Neural progenitor cell (in vitro differentiated cells): Measurements from ENCODE around the gene LGALS14. TPM values are rescaled to one million over a fixed set of nuclear protein-coding genes. Genes with fewer than 3 reads are reported as not detected.
"Not testable (repeated sequence)": the region's sequence is repeated elsewhere in the genome, so short reads cannot be mapped to it uniquely, and the experiment has no call there.

ENCODE experiments used
- DNase-seq: peaks from one replicate; pipeline ENCODE4 v3.0.0-alpha.2; 2016; ENCODE audit warnings: low spot score
- H2AFZ ChIP-seq: fragments of 200-600 bp; sonication (generic); replicated peaks from 2 replicates; pipeline ENCODE4 v1.6.1; 2016; ENCODE audit warnings: antibody characterized with exemption
- H3F3A ChIP-seq: fragments of 200-600 bp; sonication (generic); 2 replicates; pipeline ENCODE4 v1.6.1; 2016; ENCODE audit warnings: antibody characterized with exemption, low read depth
- H3K27ac ChIP-seq: fragments of 200-600 bp; sonication (generic); 2 replicates; pipeline ENCODE4 v1.5.1; 2016; ENCODE audit warnings: mild to moderate bottlenecking
- H3K27me3 ChIP-seq: fragments of 200-600 bp; sonication (generic); 2 replicates; pipeline ENCODE4 v1.6.1; 2016; ENCODE audit warnings: mild to moderate bottlenecking, moderate library complexity
- H3K36me3 ChIP-seq: fragments of 200-600 bp; sonication (generic); 2 replicates; pipeline ENCODE4 v1.5.1; 2016
- H3K4me1 ChIP-seq: fragments of 200-600 bp; sonication (generic); 2 replicates; pipeline ENCODE4 v1.6.1; 2016; ENCODE audit warnings: mixed run types
- H3K4me2 ChIP-seq: fragments of 200-600 bp; sonication (generic); 2 replicates; pipeline ENCODE4 v1.6.1; 2016
- H3K4me3 ChIP-seq: fragments of 200-600 bp; sonication (generic); 2 replicates; pipeline ENCODE4 v1.5.1; 2016
- H3K79me2 ChIP-seq: fragments of 200-600 bp; sonication (generic); 2 replicates; pipeline ENCODE4 v1.6.1; 2016; ENCODE audit warnings: low read depth
- H3K9ac ChIP-seq: fragments of 200-600 bp; sonication (generic); 2 replicates; pipeline ENCODE4 v1.6.1; 2016
- H3K9me3 ChIP-seq: fragments of 200-600 bp; sonication (generic); 2 replicates; pipeline ENCODE4 v1.5.1; 2016; ENCODE audit warnings: low read depth
- H4K20me1 ChIP-seq: fragments of 200-600 bp; sonication (generic); 2 replicates; pipeline ENCODE4 v1.6.1; 2016; ENCODE audit warnings: low read depth
- H3K27ac Mint-ChIP-seq: 3 replicates; pipeline ENCODE4 v1.8.0; 2021; ENCODE audit warnings: mixed read lengths
- H3K27me3 Mint-ChIP-seq: 2 replicates; pipeline ENCODE4 v1.8.0; 2022; ENCODE audit warnings: low read depth, mild to moderate bottlenecking, inconsistent platforms, moderate library complexity, mixed read lengths; ENCODE audit not compliant: insufficient read depth
- H3K36me3 Mint-ChIP-seq: 3 replicates; pipeline ENCODE4 v1.8.0; 2021; ENCODE audit warnings: mixed read lengths
- H3K4me1 Mint-ChIP-seq: 3 replicates; pipeline ENCODE4 v1.8.0; 2021; ENCODE audit warnings: mixed read lengths
- H3K4me3 Mint-ChIP-seq: 3 replicates; pipeline ENCODE4 v1.8.0; 2021; ENCODE audit warnings: mild to moderate bottlenecking, moderate library complexity, mixed read lengths
- H3K9me3 Mint-ChIP-seq: 3 replicates; pipeline ENCODE4 v1.8.0; 2020; ENCODE audit warnings: mixed read lengths
- CTCF ChIP-seq: fragments of 200-600 bp; sonication (generic); IDR thresholded peaks from 2 replicates; pipeline ENCODE4 v1.5.1; 2017; ENCODE audit warnings: antibody characterized with exemption, mild to moderate bottlenecking
- EZH2 ChIP-seq: fragments of 200-600 bp; sonication (generic); IDR thresholded peaks from 2 replicates; pipeline ENCODE4 v1.6.1; 2017; ENCODE audit warnings: antibody characterized with exemption, mild to moderate bottlenecking, moderate library complexity
- EZH2phosphoT487 ChIP-seq: fragments of 200-600 bp; sonication (generic); IDR thresholded peaks from 2 replicates; pipeline ENCODE4 v1.6.1; 2017; ENCODE audit warnings: antibody characterized with exemption
- total RNA-seq: library from RNA; depleted of rRNA; stranded (reverse); fragments of >200 nt; gene quantifications from 2 replicates; pipeline ENCODE4 v1.2.3, GENCODE V29; 2015; ENCODE audit warnings: low replicate concordance

LGALS14 gene
- total RNA-seq, 1 donor from 2014 or later, result not detected

- no peaks in the 10 kb centered on the region for H3K36me3 ChIP-seq
- no peaks in the 10 kb centered on the region for H3K4me1 Mint-ChIP-seq
- H3K79me2 ChIP-seq, result no peaks in the 10 kb centered on the region
- no peaks in the 10 kb centered on the region for H3K9me3 ChIP-seq
- no peak overlapping the region for H3K9ac ChIP-seq
- no peaks in the 10 kb centered on the region for H4K20me1 ChIP-seq
- H2AFZ ChIP-seq, result no peak overlapping the region
- no peak for DNase-seq
- H3K4me1 ChIP-seq, result no peaks in the 10 kb centered on the region
- H3K27ac Mint-ChIP-seq, result no peak overlapping the region
- H3K27me3 Mint-ChIP-seq, result peaks cover 5% of the 10 kb centered on the region
- no peak overlapping the region for H3K4me2 ChIP-seq
- no peaks in the 10 kb centered on the region for H3F3A ChIP-seq
- H3K4me3 ChIP-seq, result no peak overlapping the region
- no peak overlapping the region for H3K27ac ChIP-seq
- TF ChIP-seq EZH2phosphoT487 (no peak), CTCF (no peak), EZH2 (no peak)
- no peaks in the 10 kb centered on the region for H3K9me3 Mint-ChIP-seq
- no peak overlapping the region for H3K4me3 Mint-ChIP-seq
- peaks cover 25% of the 10 kb centered on the region for H3K27me3 ChIP-seq
- H3K36me3 Mint-ChIP-seq, result no peaks in the 10 kb centered on the region
These were observed 43.6 kb upstream of the LGALS14 start for GRCh38 chr19:39660661-39661060.

GRCh38 chr19:39661565-39661964, 42.7 kb upstream of the LGALS14 start:
- Mint-ChIP-seq H3K4me1 (no peaks in the 10 kb centered on the region), H3K4me3 (no peak overlapping the region), H3K9me3 (peaks cover 3% of the 10 kb centered on the region), H3K27me3 (peaks cover 5% of the 10 kb centered on the region), H3K27ac (no peak overlapping the region), H3K36me3 (no peaks in the 10 kb centered on the region)
- H3K4me1 ChIP-seq, result no peaks in the 10 kb centered on the region
- no peak overlapping the region for H3K4me2 ChIP-seq
- H3K4me3 ChIP-seq, result no peak overlapping the region
- no peaks in the 10 kb centered on the region for H4K20me1 ChIP-seq
- no peak for DNase-seq
- no peaks in the 10 kb centered on the region for H3K79me2 ChIP-seq
- H3K9ac ChIP-seq, result no peak overlapping the region
- peaks cover 19% of the 10 kb centered on the region for H3K27me3 ChIP-seq
- H2AFZ ChIP-seq, result no peak overlapping the region
- H3K36me3 ChIP-seq, result no peaks in the 10 kb centered on the region
- H3K27ac ChIP-seq, result no peak overlapping the region
- H3K9me3 ChIP-seq, result no peaks in the 10 kb centered on the region
- no peak for TF ChIP-seq EZH2phosphoT487
- no peak for TF ChIP-seq EZH2
- no peak for TF ChIP-seq CTCF
- no peaks in the 10 kb centered on the region for H3F3A ChIP-seq

GRCh38 chr19:39669860-39670259, 34.4 kb upstream of the LGALS14 start:
- H2AFZ ChIP-seq, H3K79me2 ChIP-seq, H3K9me3 ChIP-seq, H3K27me3 ChIP-seq, H3K4me3 ChIP-seq, H3K36me3 Mint-ChIP-seq, H3K27ac Mint-ChIP-seq, H3K4me1 ChIP-seq, H3K9ac ChIP-seq, H3F3A ChIP-seq, H3K4me3 Mint-ChIP-seq, H3K27me3 Mint-ChIP-seq, DNase-seq, H3K4me2 ChIP-seq, H3K9me3 Mint-ChIP-seq, H3K27ac ChIP-seq, H3K36me3 ChIP-seq, H4K20me1 ChIP-seq, H3K4me1 Mint-ChIP-seq: not testable (repeated sequence)

GRCh38 chr19:39670998-39671397, 33.3 kb upstream of the LGALS14 start:
- H3K27ac Mint-ChIP-seq, result no peak overlapping the region
- H3K9me3 ChIP-seq, result no peaks in the 10 kb centered on the region
- H3K27me3 ChIP-seq, result no peaks in the 10 kb centered on the region
- H3K9ac ChIP-seq, result no peak overlapping the region
- no peaks in the 10 kb centered on the region for H4K20me1 ChIP-seq
- H3K4me1 ChIP-seq, result no peaks in the 10 kb centered on the region
- no peak overlapping the region for H3K4me3 ChIP-seq
- H3K9me3 Mint-ChIP-seq, result peaks cover 7% of the 10 kb centered on the region
- DNase-seq, result no peak
- H3K27me3 Mint-ChIP-seq, result peaks cover 4% of the 10 kb centered on the region
- H3K4me2 ChIP-seq, result no peak overlapping the region
- H3K27ac ChIP-seq, result no peak overlapping the region
- H2AFZ ChIP-seq, result no peak overlapping the region
- H3F3A ChIP-seq, result no peaks in the 10 kb centered on the region
- H3K36me3 ChIP-seq, result no peaks in the 10 kb centered on the region
- no peaks in the 10 kb centered on the region for H3K36me3 Mint-ChIP-seq
- no peaks in the 10 kb centered on the region for H3K4me1 Mint-ChIP-seq
- H3K4me3 Mint-ChIP-seq, result no peak overlapping the region
- no peaks in the 10 kb centered on the region for H3K79me2 ChIP-seq
- TF ChIP-seq CTCF (no peak), EZH2phosphoT487 (no peak), EZH2 (no peak)
